ENCODE results near the gene RFFL.

DNA sequence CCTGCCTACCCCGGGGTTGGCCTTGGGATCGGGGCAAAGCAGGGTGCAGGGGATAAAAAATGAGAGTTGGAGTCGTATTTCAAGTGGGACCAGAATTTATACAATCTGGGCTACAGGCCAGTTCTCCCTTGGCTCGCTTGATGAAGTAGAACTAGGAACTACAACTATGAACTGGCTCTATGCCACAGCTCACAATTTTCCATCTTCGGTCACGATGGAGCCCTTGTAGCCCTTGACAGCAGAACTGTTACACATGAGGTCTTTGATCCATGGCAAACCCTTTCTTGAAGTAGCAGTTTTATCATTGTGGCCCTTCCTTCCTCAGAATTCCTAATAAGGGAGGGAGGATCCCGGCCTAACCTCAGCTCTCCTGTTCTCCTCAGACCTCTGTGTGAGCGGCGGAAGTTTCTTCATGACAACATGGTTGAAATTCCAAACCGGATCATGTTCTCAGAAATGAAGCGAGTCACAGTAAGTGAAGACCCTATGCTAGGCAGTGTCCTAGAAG lies 66.1 kb downstream of the RFFL start:
- TF ChIP-seq, protein P1, sequence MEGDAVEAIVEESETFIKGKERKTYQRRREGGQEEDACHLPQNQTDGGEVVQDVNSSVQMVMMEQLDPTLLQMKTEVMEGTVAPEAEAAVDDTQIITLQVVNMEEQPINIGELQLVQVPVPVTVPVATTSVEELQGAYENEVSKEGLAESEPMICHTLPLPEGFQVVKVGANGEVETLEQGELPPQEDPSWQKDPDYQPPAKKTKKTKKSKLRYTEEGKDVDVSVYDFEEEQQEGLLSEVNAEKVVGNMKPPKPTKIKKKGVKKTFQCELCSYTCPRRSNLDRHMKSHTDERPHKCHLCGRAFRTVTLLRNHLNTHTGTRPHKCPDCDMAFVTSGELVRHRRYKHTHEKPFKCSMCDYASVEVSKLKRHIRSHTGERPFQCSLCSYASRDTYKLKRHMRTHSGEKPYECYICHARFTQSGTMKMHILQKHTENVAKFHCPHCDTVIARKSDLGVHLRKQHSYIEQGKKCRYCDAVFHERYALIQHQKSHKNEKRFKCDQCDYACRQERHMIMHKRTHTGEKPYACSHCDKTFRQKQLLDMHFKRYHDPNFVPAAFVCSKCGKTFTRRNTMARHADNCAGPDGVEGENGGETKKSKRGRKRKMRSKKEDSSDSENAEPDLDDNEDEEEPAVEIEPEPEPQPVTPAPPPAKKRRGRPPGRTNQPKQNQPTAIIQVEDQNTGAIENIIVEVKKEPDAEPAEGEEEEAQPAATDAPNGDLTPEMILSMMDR (IDR thresholded peaks at IDR 0.05), result no peak
- no peak for TF ChIP-seq POLR2A (IDR thresholded peaks at IDR 0.05)
- no peak for TF ChIP-seq EP300 (IDR thresholded peaks at IDR 0.05)
- TF ChIP-seq POLR2AphosphoS5 (IDR thresholded peaks at IDR 0.05), result peak; percentile 65
